Fibroblast of pulmonary artery (primary cell): ENCODE measurements around the gene RUNX2.

Source experiments
- DNase-seq: peaks from one replicate; pipeline ENCODE4 v3.0.0-alpha.2; 2010; ENCODE audit warnings: low read depth
- H3K4me3 ChIP-seq: replicated peaks from 2 replicates; pipeline ENCODE4 v1.5.1; 2011; ENCODE audit warnings: low read depth, mild to moderate bottlenecking, control low read depth, low read length, moderate library complexity
- TF ChIP-seq, protein P1 (sequence below): IDR thresholded peaks from 2 replicates; pipeline ENCODE4 v1.5.1; 2011; ENCODE audit warnings: mild to moderate bottlenecking, control low read depth, low read length, inconsistent platforms; ENCODE audit errors: missing control alignments

RUNX2 gene

DNA sequence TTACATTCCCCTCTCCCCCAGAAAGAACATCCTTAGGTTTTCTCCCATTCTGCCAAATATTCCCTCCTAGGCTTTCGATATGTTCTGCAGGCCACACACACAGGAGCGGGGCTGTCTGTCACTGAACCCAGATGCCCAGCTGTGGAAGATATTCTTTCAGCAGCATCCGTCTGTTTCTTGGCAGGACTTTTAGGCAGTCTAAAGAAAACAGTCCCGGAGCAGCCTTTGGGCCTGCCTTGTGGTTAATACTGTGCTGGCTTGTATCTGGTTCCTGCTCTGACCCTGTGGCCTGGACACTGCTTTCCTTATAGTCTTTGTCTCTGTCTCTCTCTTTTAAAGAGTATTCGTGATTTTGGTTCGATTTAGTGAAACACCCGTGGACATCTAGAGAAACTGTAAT is 144.3 kb downstream of the RUNX2 start:
- no peak overlapping the region for H3K4me3 ChIP-seq
- peak; percentile 58 for DNase-seq
- TF ChIP-seq, protein P1, sequence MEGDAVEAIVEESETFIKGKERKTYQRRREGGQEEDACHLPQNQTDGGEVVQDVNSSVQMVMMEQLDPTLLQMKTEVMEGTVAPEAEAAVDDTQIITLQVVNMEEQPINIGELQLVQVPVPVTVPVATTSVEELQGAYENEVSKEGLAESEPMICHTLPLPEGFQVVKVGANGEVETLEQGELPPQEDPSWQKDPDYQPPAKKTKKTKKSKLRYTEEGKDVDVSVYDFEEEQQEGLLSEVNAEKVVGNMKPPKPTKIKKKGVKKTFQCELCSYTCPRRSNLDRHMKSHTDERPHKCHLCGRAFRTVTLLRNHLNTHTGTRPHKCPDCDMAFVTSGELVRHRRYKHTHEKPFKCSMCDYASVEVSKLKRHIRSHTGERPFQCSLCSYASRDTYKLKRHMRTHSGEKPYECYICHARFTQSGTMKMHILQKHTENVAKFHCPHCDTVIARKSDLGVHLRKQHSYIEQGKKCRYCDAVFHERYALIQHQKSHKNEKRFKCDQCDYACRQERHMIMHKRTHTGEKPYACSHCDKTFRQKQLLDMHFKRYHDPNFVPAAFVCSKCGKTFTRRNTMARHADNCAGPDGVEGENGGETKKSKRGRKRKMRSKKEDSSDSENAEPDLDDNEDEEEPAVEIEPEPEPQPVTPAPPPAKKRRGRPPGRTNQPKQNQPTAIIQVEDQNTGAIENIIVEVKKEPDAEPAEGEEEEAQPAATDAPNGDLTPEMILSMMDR: no peak

- no peak for DNase-seq
- H3K4me3 ChIP-seq: no peak overlapping the region
- TF ChIP-seq, protein P1: no peak
These were observed 145.2 kb downstream of the RUNX2 start for GRCh38 chr6:45473121-45473993.

GRCh38 chr6:45474376-45474775 is 146.2 kb downstream of the RUNX2 start:
- DNase-seq: no peak
- TF ChIP-seq, protein P1: no peak
- H3K4me3 ChIP-seq: no peak overlapping the region

DNA sequence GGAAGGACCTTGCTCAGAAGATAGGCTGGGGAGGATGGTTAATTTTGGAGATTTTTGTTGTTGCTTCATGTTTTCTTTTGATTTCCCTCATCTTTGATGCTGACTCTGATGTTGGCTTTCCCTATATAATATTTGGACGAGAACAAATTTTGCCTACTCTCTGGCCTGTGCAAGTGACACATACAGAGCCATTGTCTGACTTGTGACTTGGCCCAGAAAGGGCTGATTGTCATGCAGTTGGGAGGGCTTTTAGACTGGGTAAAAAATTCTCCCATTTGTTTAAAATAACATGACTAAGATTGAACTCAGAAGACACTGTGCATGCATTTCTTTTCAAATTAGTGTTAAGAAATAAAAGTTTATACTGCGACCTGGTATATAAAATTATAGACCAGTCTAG is 148.2 kb downstream of the RUNX2 start:
- no peak for DNase-seq
- H3K4me3 ChIP-seq: no peak overlapping the region
- TF ChIP-seq, protein P1: no peak

DNA sequence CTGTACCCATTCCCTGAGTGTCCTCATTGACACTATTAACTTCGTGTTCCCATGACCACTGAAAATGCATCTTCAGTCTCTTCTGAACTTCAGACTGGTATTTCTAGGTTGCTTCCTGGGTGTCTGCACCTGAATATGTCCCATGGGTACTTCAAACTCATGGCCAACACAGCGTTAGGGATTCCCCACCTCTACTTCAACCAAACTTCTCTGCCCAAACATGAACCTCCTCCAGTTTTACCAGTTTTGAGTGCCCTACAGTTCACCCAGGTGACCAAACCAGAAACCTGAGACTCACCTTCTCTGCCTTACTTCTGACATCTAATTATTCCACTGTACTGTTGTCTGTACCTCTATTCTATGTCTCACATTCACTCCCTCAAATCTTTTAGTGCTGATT is 149.1 kb downstream of the RUNX2 start:
- TF ChIP-seq, protein P1: no peak
- DNase-seq: no peak
- no peak overlapping the region for H3K4me3 ChIP-seq

- TF ChIP-seq, protein P1: no peak
- no peak for DNase-seq
- H3K4me3 ChIP-seq: no peak overlapping the region
These were observed 149.7 kb downstream of the RUNX2 start for GRCh38 chr6:45477790-45478189.

- peak; percentile 76 for DNase-seq
These were observed 150.1 kb downstream of the RUNX2 start for GRCh38 chr6:45478240-45478639.

More at GRCh38 chr6:45478240-45478639, 150.1 kb downstream of the RUNX2 start:
- TF ChIP-seq, protein P1: no peak
- H3K4me3 ChIP-seq: no peak overlapping the region
